K562 (cell line): ENCODE results near the gene PKDREJ. TPM values are rescaled to one million over a fixed set of nuclear protein-coding genes. Genes with fewer than 3 reads are reported as not detected.

Experiments
- BRCA1 ChIP-seq, 2 experiments: fragments of 450-650 bp in 1 of 2; sonication (generic) in 1 of 2; formaldehyde crosslinking in 1 of 2; IDR thresholded peaks; 2 replicates each; pipeline versions ENCODE4 v1.5.0 to v1.6.1; 2017 to 2020; ENCODE audit warnings: mild to moderate bottlenecking in 1 of 2, missing genetic modification reagents in 1 of 2
- ELF2 ChIP-seq: fragments of 250-450 bp; sonication (Bioruptor Pico); IDR thresholded peaks from 2 replicates; pipeline ENCODE4 v1.5.0; 2021; ENCODE audit warnings: mild to moderate bottlenecking
- FOXJ2 ChIP-seq: fragments of 200-800 bp; sonication (Bioruptor generic); IDR thresholded peaks from 2 replicates; pipeline ENCODE4 v1.6.1; 2016; ENCODE audit warnings: missing genetic modification characterization, missing compliant biosample characterization
- HNRNPLL ChIP-seq: fragments of 200-400 bp; formaldehyde crosslinking; IDR thresholded peaks from 2 replicates; pipeline ENCODE4 v1.6.1; 2017; ENCODE audit warnings: low read length, low read depth, mild to moderate bottlenecking; ENCODE audit not compliant: poor library complexity, severe bottlenecking
- MGA ChIP-seq: fragments of 450-650 bp; IDR thresholded peaks from 2 replicates; pipeline ENCODE4 v1.6.1; 2016; ENCODE audit warnings: mild to moderate bottlenecking, moderate library complexity
- MTA2 ChIP-seq: fragments of 450-650 bp; IDR thresholded peaks from 2 replicates; pipeline ENCODE4 v1.6.1; 2016; ENCODE audit warnings: low read depth
- NFE2L1 ChIP-seq: fragments of 450-650 bp; IDR thresholded peaks from 2 replicates; pipeline ENCODE4 v1.6.1; 2016; ENCODE audit warnings: missing genetic modification characterization, low read depth, mild to moderate bottlenecking, missing compliant biosample characterization, moderate library complexity, borderline replicate concordance
- NR1H2 ChIP-seq: sonication (generic); formaldehyde crosslinking; IDR thresholded peaks from 2 replicates; pipeline ENCODE4 v1.4.0; 2020; ENCODE audit warnings: mild to moderate bottlenecking, missing genetic modification reagents
- POLR2A ChIP-seq: fragments of 450-650 bp; conservative IDR thresholded peaks from 2 replicates; pipeline ENCODE4 v1.6.1; 2016
- SIN3B ChIP-seq: fragments of 450-650 bp; IDR thresholded peaks from 2 replicates; pipeline ENCODE4 v1.6.1; 2017; ENCODE audit warnings: low read depth, mild to moderate bottlenecking, moderate library complexity
- VEZF1 ChIP-seq: fragments of 200-800 bp; sonication (Bioruptor generic); IDR thresholded peaks from 2 replicates; pipeline ENCODE4 v1.6.1; 2017; ENCODE audit warnings: missing genetic modification characterization, missing compliant biosample characterization
- ZNF644 ChIP-seq: fragments of 200-800 bp; sonication (Bioruptor generic); IDR thresholded peaks from 2 replicates; pipeline ENCODE4 v1.6.1; 2016; ENCODE audit warnings: low read depth, missing genetic modification characterization, missing compliant biosample characterization
- polyA plus RNA-seq, 8 experiments: library from polyadenylated mRNA; depleted of rRNA in 4 of 8; stranded (reverse) in 5 of 8; unstranded in 3 of 8; fragments of >200 nt; fragmentation: Nextera tagmentation in 2 of 8; fragmentation: Illumina TruSeq in 1 of 8; extraction: Ambion mirVana in 2 of 8; extraction: Trizol in 1 of 8; gene quantifications; 2 replicates each; pipeline versions ENCODE4 v1.2.1 to v1.2.3, GENCODE V29; 2011 to 2014; ENCODE audit warnings: inconsistent platforms in 1 of 8, missing spikeins in 1 of 8
- total RNA-seq, 7 experiments: library from RNA; depleted of rRNA in 6 of 7; stranded (reverse); fragments of >200 nt in 6 of 7; fragmentation: Illumina TruSeq in 2 of 7; extraction: Trizol in 2 of 7; gene quantifications; 2 replicates each; pipeline versions ENCODE4 v1.2.1 to v1.2.3, GENCODE V29; 2011 to 2021; ENCODE audit warnings: low replicate concordance in 1 of 7

Gene PKDREJ
- total and polyA plus RNA-seq, 9 of the 15 experiments (the other 6 are each of a cell fraction or from before 2014, with no cell fraction given) = 0.03 TPM; not detected in 8

- peak; percentile 20 for TF ChIP-seq HNRNPLL
- TF ChIP-seq FOXJ2 (tag) = no peak
- TF ChIP-seq ZNF644 (tag) = no peak
- TF ChIP-seq ELF2 = peak; percentile 87
- TF ChIP-seq NFE2L1 (tag) = no peak
- TF ChIP-seq NR1H2 = 0 out of 2 replicates have a peak, but pooled peaks have one; percentile 36
- no peak for TF ChIP-seq MTA2
- no peak for TF ChIP-seq BRCA1 (IDR thresholded peaks at IDR 0.05)
- TF ChIP-seq BRCA1 (CRISPR knock-in tag; IDR thresholded peaks at IDR 0.05) = no peak
- TF ChIP-seq MGA = peak; percentile 77
- TF ChIP-seq POLR2A = peak; percentile 85
- TF ChIP-seq VEZF1 (CRISPR knock-in tag) = 0 out of 2 replicates have a peak, but pooled peaks have one; percentile 17
- TF ChIP-seq SIN3B = peak; percentile 48; the same call in 1 of the 2 replicates
Observed at GRCh38 chr22:46296257-46297150, 33.4 kb upstream of the PKDREJ start, which contains the start of gene GTSE1 (continued).
